LoVo (cell line): ENCODE results near the gene OR10T2.
"Not testable (repeated sequence)": the region's sequence is repeated elsewhere in the genome, so short reads cannot be mapped to it uniquely, and the experiment has no call there.

ENCODE experiments used
- DNase-seq: peaks from one replicate; pipeline ENCODE4 v3.0.0-alpha.2; 2016; ENCODE audit warnings: low spot score

Gene OR10T2, protein sequence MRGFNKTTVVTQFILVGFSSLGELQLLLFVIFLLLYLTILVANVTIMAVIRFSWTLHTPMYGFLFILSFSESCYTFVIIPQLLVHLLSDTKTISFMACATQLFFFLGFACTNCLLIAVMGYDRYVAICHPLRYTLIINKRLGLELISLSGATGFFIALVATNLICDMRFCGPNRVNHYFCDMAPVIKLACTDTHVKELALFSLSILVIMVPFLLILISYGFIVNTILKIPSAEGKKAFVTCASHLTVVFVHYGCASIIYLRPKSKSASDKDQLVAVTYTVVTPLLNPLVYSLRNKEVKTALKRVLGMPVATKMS

DNA sequence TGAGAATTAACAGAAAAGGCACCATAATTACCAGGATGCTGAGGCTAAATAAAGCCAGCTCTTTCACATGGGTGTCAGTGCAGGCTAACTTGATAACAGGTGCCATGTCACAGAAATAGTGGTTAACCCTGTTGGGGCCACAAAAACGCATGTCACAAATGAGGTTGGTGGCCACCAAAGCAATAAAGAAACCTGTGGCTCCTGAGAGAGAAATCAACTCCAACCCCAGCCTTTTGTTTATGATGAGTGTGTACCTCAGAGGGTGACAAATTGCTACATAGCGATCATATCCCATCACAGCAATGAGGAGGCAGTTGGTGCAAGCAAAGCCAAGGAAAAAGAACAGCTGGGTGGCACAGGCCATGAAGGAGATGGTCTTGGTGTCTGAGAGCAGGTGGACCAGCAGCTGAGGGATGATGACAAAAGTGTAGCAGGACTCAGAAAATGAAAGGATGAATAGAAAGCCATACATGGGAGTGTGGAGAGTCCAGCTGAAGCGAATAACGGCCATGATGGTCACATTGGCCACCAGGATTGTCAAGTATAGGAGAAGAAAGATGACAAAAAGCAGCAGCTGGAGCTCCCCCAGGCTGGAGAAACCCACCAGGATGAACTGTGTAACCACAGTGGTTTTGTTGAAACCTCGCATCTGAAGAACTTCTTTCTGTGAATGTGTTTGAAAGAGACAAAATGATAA, at the start of gene OR10T2:
Gene OR10T2 (minus strand): TSS at position 649 of the 697 bp plus-strand sequence. CDS start 0 bp downstream, at position 649.
- DNase-seq, result no peak

DNA sequence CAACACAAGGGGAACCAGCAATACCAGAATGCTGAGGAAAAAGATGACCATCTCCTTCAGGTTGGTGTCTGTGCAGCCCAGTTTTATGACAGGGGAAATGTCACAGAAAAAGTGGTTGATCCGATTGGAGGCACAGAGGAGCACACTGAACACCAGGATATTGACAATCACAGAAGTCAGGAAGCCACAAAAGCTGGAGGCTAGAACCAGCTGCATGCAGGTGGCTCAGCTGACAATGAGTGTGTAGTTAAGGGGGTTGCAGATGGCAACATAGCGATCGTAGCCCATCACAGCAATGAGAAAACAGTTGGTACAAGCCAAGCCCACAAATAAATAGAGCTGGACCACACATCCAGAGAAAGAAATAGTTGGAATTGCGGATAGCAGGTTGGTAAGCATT, 46.1 kb upstream of the OR10T2 start:
- DNase-seq, result no peak

DNA sequence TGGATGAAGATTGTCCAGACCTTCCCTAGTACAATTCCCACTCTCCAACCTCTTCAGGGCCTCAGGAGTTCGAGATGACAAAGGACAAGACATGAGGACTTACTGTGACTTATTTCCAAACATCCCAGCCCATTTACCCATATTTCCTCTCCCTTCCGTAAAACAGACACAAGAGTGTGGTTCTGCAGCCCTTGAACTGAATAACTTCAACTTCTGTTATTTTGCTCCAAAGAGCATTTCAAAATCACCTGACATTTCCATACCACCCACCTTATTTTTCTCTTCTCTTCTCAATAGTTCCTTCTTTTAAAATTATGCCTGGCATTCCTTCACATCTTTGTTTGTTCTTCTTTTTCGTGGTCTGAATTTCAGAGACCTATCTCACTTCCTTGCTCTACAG, 35.5 kb upstream of the OR10T2 start:
- DNase-seq, result no peak

DNA sequence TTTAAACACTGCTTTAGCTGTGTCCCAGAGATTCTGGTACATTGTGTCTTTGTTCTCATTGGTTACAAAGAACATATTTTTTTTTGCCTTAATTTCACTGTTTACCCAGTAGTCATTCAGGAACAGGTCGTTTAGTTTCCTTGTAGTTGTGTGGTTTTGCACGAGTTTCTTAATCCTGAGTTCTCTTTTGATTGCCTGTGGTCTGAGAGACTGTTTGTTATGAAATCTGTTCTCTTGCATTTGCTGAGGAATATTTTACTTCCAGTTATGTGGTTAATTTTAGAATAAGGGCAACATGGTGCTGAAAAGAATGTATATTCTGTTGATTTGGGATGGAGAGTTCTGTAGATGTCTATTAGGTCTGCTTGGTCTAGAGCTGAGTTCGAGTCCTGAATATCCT, 30.9 kb upstream of the OR10T2 start:
- DNase-seq, result not testable (repeated sequence)

- DNase-seq, result no peak
Observed at GRCh38 chr1:158426137-158426536, 26.9 kb upstream of the OR10T2 start, which contains the start of gene OR10K2. TSS of gene OR10K2 (minus strand) at chr1:158426237. CDS start at chr1:158420866, 5,371 bp downstream.

DNA sequence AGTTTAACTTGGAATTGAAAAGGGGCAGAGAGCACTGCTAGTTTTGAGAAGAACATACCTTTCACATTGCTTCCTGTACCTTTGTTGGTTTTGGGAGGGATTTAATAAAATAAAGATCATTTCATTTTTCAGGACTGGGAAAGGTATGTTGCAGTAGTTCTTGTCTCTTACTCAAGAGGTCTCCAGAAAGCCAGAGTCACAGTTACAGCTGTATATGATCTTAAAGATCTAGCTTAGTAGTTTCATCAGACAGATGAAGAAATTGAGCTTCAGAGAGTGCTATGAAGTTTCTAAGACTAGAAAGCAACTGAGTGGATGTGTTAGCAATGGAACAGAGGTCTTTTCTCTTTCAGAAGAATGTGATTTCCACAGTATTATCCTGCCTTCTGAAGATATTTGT, 25.8 kb upstream of the OR10T2 start:
- no peak for DNase-seq

GRCh38 chr1:158422212-158422611, 22.9 kb upstream of the OR10T2 start:
- DNase-seq, result no peak

GRCh38 chr1:158417586-158417985, 18.3 kb upstream of the OR10T2 start:
- no peak for DNase-seq

DNA sequence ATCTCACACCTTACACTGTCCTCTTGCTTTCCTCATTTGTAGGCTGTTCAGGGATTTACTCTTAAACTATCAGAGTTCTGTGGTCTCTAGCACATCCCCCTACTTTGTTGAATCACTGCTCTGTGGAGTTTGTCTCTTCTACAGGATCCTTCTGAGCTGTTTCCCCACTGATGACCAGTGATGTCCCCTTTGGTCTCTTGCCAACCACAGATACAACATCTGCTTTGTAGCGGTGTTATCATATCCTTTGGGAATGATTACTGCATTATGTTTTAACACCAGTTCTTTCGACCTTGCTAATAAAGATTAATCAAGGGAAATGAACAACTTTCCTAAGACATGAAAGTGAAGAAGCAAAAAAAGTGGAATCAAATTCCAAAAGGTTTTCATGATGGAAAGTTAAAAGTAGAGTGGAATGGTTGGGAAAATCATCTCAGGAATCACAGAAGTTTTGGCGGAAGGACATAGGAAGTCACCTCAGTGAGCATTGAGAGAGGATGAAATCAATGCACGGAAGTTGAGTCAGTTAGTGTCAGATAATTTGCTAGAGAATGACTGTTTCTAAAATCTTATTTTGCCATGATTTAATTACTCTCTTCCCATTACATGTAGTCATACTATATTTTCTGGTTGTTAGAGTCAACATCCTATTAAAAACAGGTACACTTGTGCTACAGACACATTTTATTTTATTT, 15.5 kb upstream of the OR10T2 start:
- DNase-seq, result no peak

DNA sequence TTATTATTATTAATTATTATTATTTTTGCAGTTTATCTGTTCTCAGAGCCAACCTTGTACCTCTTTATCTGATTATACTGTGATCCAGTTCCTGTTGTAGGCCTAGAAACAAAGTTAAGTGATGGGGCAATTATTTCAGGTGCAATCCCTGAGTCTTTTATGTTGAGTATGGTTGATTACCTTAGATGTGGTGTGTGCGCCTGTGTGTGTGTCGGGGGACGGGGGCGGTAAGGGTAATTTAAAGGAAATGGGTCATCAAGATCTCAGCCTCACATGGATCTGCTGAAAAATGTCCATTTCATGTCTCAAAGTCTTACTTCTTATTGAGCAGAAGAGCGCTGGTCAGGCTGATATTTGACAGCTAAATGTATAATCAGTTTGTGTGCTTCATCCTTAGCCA, 7.8 kb upstream of the OR10T2 start:
- no peak for DNase-seq

DNA sequence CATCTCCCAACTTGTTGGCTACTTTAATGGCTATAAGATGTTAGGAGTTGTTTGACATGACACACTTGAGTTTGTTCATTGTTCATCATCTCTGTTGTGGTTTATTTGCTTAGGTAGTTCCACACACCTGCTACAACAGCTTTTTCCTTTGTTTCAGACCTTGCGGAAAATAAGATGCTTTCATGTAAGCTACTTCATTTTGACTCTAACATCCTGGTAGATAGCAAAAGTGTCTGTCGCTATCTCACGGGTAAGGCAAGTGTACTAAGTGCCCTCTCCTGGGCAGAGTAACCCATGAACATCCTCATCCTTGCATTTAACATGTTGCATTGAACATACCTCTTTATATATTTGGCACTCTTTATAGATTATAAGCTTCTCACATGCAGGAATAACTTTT, 1.6 kb upstream of the OR10T2 start:
- no peak for DNase-seq

DNA sequence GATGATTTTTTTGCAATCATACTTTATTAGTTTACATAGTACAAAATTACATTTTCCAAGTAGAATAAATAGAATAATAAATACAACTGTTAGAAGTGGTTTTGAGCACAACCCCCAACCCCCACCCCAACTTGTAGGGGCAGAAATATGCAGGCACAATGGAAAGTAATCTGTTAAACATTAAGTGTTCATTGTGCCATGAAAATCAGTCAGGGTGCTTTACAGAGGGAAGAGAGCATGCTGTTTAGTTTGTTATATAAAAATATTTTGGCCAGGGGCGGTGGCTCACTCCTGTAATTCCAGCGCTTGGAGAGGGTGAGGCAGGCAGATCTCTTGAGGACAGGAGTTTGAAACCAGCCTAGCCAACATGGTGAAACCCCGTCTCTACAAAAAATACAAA, 2.6 kb downstream of the OR10T2 start:
- DNase-seq, result no peak

DNA sequence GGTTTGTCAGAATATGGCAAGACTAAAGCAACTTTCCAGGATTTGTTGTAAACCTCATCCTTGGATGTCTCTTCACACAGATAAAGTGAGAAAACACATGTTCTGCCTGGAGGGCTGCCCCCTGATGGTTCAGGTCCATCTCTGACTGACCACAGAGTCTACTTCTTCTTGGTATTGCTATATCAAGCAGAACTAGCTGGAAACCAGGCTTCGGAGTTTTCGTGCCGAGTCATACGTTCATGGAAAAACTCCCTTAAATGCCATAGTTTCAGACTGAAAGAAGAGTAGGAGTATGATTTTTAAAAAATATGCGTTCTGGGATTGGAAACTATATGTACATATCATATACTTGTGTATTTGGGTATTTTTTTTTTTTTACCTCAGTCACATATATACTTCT, 5.8 kb downstream of the OR10T2 start:
- DNase-seq, result no peak

DNA sequence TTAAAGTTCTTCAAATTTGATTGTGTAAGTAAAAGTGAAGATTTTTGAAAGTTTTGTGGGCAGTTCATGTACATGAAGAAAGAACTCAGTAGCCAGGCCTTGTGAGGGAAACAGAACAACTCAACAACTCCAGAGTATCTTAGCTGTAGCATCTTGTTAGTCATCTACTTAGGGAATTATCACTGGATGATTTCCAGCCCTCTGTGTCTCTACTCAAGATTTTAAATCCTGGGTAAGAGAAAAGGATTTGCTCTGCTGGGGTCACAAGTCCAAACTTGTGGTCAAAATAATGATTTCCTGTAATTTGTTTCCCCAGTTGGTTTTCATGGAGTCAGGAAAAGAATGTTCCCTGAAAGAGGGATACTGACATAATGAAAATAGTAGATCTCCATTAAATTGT, 8.2 kb downstream of the OR10T2 start:
- no peak for DNase-seq

GRCh38 chr1:158390331-158390730, 8.9 kb downstream of the OR10T2 start:
- DNase-seq, result no peak

DNA sequence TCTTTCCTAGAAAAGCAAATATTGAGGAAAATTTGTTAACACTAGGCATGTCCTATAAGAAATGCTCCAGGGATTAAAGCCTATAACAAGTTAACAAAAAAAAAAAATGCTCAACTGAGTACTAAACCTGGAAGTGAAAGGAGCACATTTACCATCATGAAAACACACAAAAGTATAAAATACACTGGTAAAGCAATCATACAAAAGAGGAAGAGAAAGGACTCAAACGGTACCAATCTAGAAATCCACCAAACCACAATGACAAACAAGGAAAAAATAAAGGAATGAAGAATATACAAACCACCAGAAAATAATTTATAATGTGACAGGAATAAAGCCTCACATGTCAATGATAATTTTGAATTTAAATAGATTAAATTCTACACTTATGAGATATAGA, 24.4 kb downstream of the OR10T2 start:
- DNase-seq, result no peak

DNA sequence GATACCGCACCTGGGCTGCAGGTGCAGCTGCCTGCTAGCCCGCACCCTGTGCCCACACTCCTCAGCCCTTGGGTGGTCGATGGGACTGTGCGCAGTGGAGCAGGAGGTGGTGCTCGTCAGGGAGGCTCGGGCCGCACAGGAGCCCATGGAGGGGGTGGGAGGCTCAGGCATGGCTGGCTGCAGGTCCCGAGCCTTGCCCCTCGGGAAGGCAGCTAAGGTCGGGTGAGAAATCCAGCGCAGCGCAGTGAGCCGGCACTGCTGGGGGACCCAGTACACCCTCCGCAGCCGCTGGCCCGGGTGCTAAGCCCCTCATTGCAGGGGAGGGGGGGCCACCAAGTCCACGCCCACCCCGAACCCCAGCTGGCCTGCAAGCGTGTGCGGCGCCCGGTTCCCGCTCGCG, 25.2 kb downstream of the OR10T2 start:
- not testable (repeated sequence) for DNase-seq

- no peak for DNase-seq
Observed at GRCh38 chr1:158371188-158371953, 27.9 kb downstream of the OR10T2 start.

GRCh38 chr1:158366783-158367182, 32.5 kb downstream of the OR10T2 start:
- DNase-seq, result no peak

DNA sequence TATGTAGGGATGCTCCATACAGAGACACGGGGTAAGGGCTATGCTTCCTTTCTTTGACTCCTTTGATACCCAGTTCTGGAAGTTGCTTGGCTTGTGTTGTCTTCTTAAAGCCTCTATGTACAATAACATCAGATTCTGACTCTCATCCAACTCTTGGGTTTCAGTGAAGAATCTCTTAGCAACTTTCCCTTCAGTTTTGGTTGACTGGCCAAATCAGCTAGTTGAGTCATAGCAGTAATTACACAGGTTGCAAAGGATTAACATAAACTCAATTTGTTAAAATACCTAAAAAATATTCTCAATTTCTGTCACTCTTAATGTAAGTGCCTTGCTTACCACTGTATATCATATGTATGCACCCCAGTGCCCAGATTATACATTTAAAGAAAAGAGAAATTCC, 36.3 kb downstream of the OR10T2 start:
- DNase-seq, result no peak

DNA sequence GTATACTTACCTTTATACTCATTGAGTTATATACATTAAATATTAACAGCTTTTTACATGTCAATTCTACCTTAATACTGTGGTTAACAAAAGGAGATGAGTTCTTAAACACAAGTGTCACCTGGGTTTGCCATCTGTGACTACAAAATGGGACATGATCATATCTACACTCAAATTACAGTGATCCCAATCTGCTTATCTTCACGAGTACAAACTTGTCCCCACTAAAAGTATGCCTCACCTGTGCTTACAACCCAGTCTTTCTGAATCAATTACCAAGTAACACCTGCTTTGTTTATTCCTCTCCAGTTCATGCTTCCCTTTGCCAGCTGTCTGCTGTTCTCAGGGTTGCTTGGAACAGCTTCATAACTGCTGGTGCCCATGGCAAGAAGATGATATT, 36.8 kb downstream of the OR10T2 start:
- no peak for DNase-seq

DNA sequence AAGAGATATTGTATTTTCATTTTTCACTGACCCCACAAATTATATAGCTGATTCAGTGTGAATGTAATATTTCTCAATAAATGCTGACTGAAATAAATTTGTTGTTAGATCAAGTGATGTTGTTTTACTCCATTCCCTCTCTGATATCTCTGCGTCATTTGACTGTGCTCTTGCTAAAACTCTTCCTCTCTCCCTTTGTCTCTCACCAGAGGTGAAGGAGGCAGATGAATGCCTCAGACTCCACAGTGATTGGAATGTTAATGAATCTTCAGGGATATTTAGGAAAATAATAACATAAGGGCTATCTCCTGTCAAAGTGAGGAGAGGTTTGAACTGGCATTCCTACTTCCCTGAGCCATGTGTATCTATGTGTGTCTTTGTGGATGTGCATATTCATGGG, 41.8 kb downstream of the OR10T2 start:
- DNase-seq, result no peak
